Activated T-helper 1 cell treated with anti-CD3 and anti-CD28 coated beads, Interleukin-12 subunit alpha, Interleukin-12 subunit beta, Interleukin-2, Interleukin-4 antibody, amounts not matched to agents 30 ng/mL and 10 ng/mL and 1 ng/mL, durations not matched to agents 14 hours and 24 hours and 36 hours (primary cell): ENCODE data around the gene GAGE13. TPM values are rescaled to one million over a fixed set of nuclear protein-coding genes. Genes with fewer than 3 reads are reported as not detected.
A peak's percentile ranks its signal among the peaks of the same experiment; 100 is the strongest.
"Not testable (repeated sequence)": the region's sequence is repeated elsewhere in the genome, so short reads cannot be mapped to it uniquely, and the experiment has no call there.

ENCODE experiments used
- DNase-seq: peaks from one replicate; pipeline ENCODE4 v3.0.0; 2021; ENCODE audit warnings: low spot score
- H3K27ac Mint-ChIP-seq: one replicate; pipeline ENCODE4 v1.8.0; 2021; ENCODE audit warnings: mild to moderate bottlenecking, mixed read lengths
- H3K27me3 Mint-ChIP-seq: one replicate; pipeline ENCODE4 v1.8.0; 2022; ENCODE audit warnings: mild to moderate bottlenecking, moderate library complexity, mixed read lengths; ENCODE audit not compliant: insufficient read depth
- H3K36me3 Mint-ChIP-seq: one replicate; pipeline ENCODE4 v1.8.0; 2021; ENCODE audit warnings: low read depth, mixed read lengths
- H3K4me1 Mint-ChIP-seq: one replicate; pipeline ENCODE4 v1.8.0; 2021; ENCODE audit warnings: low read depth, mixed read lengths
- H3K4me3 Mint-ChIP-seq: one replicate; pipeline ENCODE4 v1.8.0; 2021; ENCODE audit warnings: mild to moderate bottlenecking, moderate library complexity, mixed read lengths
- H3K9me3 Mint-ChIP-seq: one replicate; pipeline ENCODE4 v1.8.0; 2021; ENCODE audit warnings: mixed read lengths
- intact Hi-C: fragments of 100-400 bp; cut with micrococcal nuclease; formaldehyde crosslinking; loops from one replicate; pipeline ENCODE4 v1.15.1; 2024
- total RNA-seq: library from RNA; stranded (reverse); gene quantifications from 2 replicates; pipeline ENCODE4 v1.2.3, GENCODE V29; 2022

The GAGE13 gene
- total RNA-seq, 1 donor from 2014 or later: not detected

- Mint-ChIP-seq H3K4me1 (peaks cover 16% of the 10 kb centered on the region), H3K27ac (peak overlapping the region; percentile 51), H3K36me3 (no peaks in the 10 kb centered on the region), H3K4me3 (peak overlapping the region; percentile 84), H3K9me3 (no peaks in the 10 kb centered on the region), H3K27me3 (peaks cover 28% of the 10 kb centered on the region)
- intact Hi-C loops: no loop called here
- no peak for DNase-seq
Measured at GRCh38 chrX:49308604-49309269, 22.6 kb upstream of the GAGE13 start.

- Mint-ChIP-seq H3K27ac (peak overlapping the region; percentile 43), H3K9me3 (no peaks in the 10 kb centered on the region), H3K27me3 (peaks cover 28% of the 10 kb centered on the region), H3K36me3 (no peaks in the 10 kb centered on the region), H3K4me3 (peak overlapping the region; percentile 84), H3K4me1 (peaks cover 16% of the 10 kb centered on the region)
- intact Hi-C loops: no loop called here
- DNase-seq: no peak
Measured at GRCh38 chrX:49309401-49309981, 21.9 kb upstream of the GAGE13 start.

- H3K36me3 Mint-ChIP-seq: no peaks in the 10 kb centered on the region
- H3K9me3 Mint-ChIP-seq: no peaks in the 10 kb centered on the region
- H3K27me3 Mint-ChIP-seq: peaks cover 28% of the 10 kb centered on the region
- no peak for DNase-seq
- no peak overlapping the region for H3K4me3 Mint-ChIP-seq
- H3K27ac Mint-ChIP-seq: no peak overlapping the region
- intact Hi-C loops: no loop called here
- H3K4me1 Mint-ChIP-seq: peaks cover 16% of the 10 kb centered on the region
Measured at GRCh38 chrX:49310371-49310770, 21.0 kb upstream of the GAGE13 start.

DNA sequence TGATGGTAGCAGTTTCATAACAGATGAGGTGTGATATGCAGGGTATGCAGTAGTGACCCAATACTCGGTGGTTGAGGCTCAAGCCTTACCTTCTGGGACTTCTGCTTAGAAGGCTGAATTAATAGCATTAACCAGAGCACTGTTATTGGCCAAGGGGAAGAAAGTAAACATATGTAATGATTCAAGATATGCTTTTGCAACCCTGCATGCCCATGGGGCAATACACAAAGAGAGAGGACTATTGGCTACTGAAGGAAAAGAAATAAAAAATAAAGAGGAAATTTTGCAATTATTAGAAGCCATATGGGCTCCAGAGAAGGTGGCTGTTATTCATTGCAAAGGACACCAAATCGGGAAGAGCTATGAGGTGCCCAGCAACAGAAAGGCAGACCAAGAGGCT is 19.2 kb upstream of the GAGE13 start:
- no peak overlapping the region for H3K27ac Mint-ChIP-seq
- H3K27me3 Mint-ChIP-seq: peaks cover 23% of the 10 kb centered on the region
- H3K4me3 Mint-ChIP-seq: no peak overlapping the region
- no peak for DNase-seq
- intact Hi-C loops: no loop called here
- H3K9me3 Mint-ChIP-seq: no peaks in the 10 kb centered on the region
- no peaks in the 10 kb centered on the region for H3K36me3 Mint-ChIP-seq
- peaks cover 16% of the 10 kb centered on the region for H3K4me1 Mint-ChIP-seq

DNA sequence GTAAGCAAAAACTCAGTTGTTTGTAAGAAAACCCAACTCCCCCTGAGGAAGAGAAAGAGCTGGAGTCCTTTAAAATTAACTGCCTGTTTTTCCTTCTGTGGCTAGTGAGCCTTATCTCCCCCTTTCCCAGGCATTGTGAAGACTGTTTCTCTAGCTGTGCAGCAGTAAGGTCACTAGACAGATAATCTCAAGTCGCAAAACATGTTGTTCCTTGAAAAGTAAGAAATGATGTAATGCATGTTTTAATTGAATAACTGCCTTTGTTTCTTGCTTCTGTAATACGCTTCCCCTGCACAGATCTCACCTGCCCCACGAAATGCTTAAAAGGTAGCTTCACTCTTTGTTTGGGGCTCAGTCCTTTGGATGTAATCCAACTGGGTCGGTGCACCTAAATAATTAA is 15.3 kb upstream of the GAGE13 start:
- H3K36me3 Mint-ChIP-seq: no peaks in the 10 kb centered on the region
- intact Hi-C loops: no loop called here

DNA sequence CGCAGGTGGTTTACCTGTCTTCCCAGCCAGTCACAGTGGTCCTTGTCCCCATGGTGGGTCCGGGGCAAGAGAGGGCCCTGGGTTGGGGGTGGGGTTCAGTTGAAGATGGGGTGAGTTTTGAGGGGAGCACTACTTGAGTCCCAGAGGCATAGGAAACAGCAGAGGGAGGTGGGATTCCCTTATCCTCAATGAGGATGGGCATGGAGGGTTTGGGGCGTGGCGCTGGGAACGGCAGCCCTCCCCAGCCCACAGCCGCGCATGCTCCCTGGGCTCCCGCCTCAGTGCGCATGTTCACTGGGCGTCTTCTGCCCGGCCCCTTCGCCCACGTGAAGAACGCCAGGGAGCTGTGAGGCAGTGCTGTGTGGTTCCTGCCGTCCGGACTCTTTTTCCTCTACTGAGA is 9.6 kb upstream of the GAGE13 start, which contains the start of gene GAGE12J:
TSS of gene GAGE12J (plus strand) at position 301 of the 400 bp plus-strand sequence. CDS start 1,157 bp downstream, outside the sequence.
- H3K27me3 Mint-ChIP-seq, H3K4me1 Mint-ChIP-seq, H3K9me3 Mint-ChIP-seq, intact Hi-C loops, H3K36me3 Mint-ChIP-seq, H3K4me3 Mint-ChIP-seq, H3K27ac Mint-ChIP-seq, DNase-seq: not testable (repeated sequence)

More for the DNA sequence above, 15.3 kb upstream of the GAGE13 start:
- Mint-ChIP-seq H3K4me1 (no peaks in the 10 kb centered on the region), H3K9me3 (no peaks in the 10 kb centered on the region), H3K27ac (no peak overlapping the region), H3K4me3 (no peak overlapping the region), H3K27me3 (peaks cover 8% of the 10 kb centered on the region)
- DNase-seq: no peak

- H3K4me3 Mint-ChIP-seq, DNase-seq, H3K9me3 Mint-ChIP-seq, H3K4me1 Mint-ChIP-seq, H3K36me3 Mint-ChIP-seq, H3K27me3 Mint-ChIP-seq, H3K27ac Mint-ChIP-seq, intact Hi-C loops: not testable (repeated sequence)
Measured at GRCh38 chrX:49322266-49322665, 9.1 kb upstream of the GAGE13 start.

GRCh38 chrX:49323735-49324134 is 7.6 kb upstream of the GAGE13 start:
- H3K27ac Mint-ChIP-seq, H3K36me3 Mint-ChIP-seq, H3K4me3 Mint-ChIP-seq, H3K4me1 Mint-ChIP-seq, H3K27me3 Mint-ChIP-seq, intact Hi-C loops, DNase-seq, H3K9me3 Mint-ChIP-seq: not testable (repeated sequence)

DNA sequence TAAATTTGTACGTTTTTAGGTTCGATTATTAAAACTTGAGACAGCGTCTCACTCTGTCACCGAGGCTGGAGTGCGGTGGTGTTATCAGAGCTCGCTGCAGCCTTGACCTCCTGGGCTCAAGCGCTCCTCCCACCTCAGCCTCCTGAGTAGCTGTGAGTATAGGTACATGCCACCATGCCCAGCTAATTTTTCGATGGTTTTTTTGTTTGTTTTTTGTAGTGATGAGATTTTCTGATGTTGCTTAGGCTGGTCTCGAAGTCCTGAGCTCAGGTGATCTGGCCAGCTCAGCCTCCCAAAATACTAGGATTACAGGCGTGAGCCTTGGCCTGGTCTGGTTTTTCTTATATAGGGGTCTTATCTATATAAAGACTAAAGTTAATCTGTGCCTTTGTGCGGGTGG is 961 bp upstream of the GAGE13 start:
- H3K9me3 Mint-ChIP-seq, H3K27me3 Mint-ChIP-seq, H3K4me3 Mint-ChIP-seq, H3K36me3 Mint-ChIP-seq, H3K27ac Mint-ChIP-seq, H3K4me1 Mint-ChIP-seq, DNase-seq, intact Hi-C loops: not testable (repeated sequence)

- H3K27me3 Mint-ChIP-seq, H3K4me3 Mint-ChIP-seq, H3K27ac Mint-ChIP-seq, H3K4me1 Mint-ChIP-seq, H3K36me3 Mint-ChIP-seq, H3K9me3 Mint-ChIP-seq, intact Hi-C loops: not testable (repeated sequence)
- DNase-seq: peak; percentile 22
Measured at GRCh38 chrX:49331841-49332240, 459 bp downstream of the GAGE13 start.

GRCh38 chrX:49341449-49341848 is 10.1 kb downstream of the GAGE13 start:
- H3K4me1 Mint-ChIP-seq, H3K9me3 Mint-ChIP-seq, H3K27ac Mint-ChIP-seq, H3K36me3 Mint-ChIP-seq, DNase-seq, H3K4me3 Mint-ChIP-seq, intact Hi-C loops, H3K27me3 Mint-ChIP-seq: not testable (repeated sequence)

DNA sequence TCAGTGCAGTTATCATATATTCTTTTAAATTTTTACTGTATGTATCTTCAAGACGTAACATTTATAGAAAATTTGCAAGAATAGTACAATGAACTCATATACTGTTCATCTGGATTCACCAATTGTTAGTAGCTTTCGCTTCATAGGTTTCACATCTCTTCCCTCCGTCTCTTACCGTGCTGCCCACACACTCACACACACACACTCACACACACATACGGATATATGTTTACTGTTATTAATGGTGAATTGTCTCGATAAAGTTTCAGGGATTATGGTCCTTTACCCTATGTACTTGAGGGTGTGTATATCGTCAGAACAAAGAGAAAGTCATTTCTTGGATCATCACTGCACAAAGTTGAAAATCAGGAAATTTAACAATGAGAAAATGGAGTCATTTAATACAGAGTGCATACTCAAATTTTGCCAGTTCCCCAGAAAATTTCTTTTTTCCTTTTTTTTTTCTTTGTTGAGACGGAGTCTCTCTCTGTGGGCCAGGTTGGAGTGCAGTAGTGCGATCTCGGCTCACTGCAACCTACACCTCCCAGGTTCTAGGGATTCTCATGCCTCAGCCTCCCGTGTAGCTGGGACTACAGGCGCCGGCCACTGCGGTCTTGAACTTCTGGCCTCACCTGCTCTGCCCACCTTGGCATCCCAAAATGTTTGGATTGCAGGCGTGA is 13.3 kb downstream of the GAGE13 start:
- H3K4me1 Mint-ChIP-seq, DNase-seq, H3K27me3 Mint-ChIP-seq, intact Hi-C loops, H3K9me3 Mint-ChIP-seq, H3K36me3 Mint-ChIP-seq, H3K27ac Mint-ChIP-seq, H3K4me3 Mint-ChIP-seq: not testable (repeated sequence)

DNA sequence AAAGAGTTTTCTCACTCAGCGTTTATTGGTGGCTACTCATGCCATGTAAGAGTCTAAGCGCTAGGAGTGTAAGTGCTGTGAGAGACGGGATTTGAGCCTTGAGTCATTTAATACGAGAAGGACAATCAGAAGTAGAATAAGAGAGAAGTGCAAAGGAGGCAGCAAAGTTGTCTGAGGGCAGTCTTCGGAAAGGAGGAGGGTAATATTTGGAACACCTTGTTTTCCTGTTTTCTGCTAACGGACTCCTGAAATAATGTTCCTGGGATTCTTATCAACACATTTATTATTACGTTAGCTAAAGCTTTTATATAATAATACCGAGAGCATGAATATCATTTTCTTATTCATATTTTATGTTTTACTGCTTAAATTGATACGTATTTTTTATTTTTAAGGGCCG is 14.0 kb downstream of the GAGE13 start:
- H3K4me1 Mint-ChIP-seq, H3K9me3 Mint-ChIP-seq, H3K27me3 Mint-ChIP-seq, intact Hi-C loops, H3K27ac Mint-ChIP-seq, H3K4me3 Mint-ChIP-seq, H3K36me3 Mint-ChIP-seq, DNase-seq: not testable (repeated sequence)
